GM21360 (cell line): Measurements from ENCODE around the gene DEPDC5.
"Not testable (repeated sequence)": the region's sequence is repeated elsewhere in the genome, so short reads cannot be mapped to it uniquely, and the experiment has no call there.

Source experiments
- ATAC-seq: cut with Tn5 transposase; IDR thresholded peaks from one replicate; pipeline ENCODE4 v1.9.1; 2021; ENCODE audit warnings: mild to moderate bottlenecking, moderate library complexity; ENCODE audit not compliant: unreplicated experiment

DEPDC5 gene

DNA sequence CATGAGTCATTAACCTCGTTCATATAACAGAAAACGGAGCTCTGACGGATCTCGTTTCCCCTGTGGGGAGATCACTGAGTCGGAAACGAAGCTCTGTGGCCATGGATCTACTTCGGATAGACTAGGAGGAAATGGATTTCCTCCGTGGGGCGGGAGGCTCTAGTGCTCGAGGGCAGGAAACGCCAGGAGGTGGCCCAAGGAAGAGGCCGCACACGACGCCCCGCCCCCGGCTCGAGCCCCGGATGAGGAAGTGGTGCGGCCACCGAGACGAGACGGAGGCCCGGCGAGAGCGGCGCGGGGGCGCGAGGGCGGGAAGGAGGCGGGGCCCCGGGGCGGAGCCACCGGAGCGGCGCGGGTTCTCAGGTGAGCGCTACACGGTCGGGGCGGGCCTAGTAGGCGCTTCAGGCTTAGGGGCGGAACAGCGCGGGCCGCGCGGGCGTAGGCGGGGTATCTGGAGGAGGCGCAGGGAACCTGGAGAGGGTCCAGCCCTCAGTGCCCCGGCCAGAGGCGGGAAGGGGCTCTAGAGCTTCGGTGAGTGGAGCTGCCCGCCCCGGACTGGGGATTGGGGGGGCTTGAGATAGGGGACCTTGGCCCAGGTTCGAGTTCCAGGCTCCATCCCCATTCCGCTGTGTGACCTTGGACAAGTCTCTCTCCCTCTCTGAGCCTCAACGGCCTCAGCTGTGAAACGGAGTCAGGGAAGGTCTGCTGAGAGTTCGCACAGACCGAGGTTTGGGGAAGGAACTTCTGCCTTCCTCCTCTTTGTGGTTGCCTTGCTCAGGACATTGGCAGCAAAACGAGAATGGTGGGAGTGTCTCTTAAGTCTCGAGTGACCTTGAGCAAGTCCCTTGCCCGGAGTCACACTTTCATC lies at the start of gene DEPDC5:
Gene DEPDC5 (plus strand): TSS at position 386 of the 868 bp plus-strand sequence. CDS start 903 bp downstream, outside the sequence.
- ATAC-seq: peak; percentile 58

DNA sequence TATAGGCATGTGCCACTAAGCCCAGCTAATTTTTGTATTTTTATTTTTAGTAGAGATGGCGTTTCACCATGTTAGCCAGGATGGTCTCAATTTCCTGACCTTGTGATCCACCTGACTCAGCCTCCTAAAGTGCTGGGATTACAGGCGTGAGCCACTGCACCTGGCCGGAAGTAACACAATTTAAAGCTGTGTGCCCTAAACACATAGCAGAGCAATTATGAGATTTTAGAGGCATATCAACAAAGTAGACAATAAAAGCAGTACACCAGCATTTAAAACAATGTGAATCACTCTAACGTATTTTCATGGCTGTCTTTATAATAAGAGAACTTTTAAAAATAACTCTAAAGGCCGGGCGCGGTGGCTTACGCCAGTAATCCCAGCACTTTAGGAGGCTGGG lies 46.3 kb upstream of the DEPDC5 start:
- ATAC-seq: no peak

DNA sequence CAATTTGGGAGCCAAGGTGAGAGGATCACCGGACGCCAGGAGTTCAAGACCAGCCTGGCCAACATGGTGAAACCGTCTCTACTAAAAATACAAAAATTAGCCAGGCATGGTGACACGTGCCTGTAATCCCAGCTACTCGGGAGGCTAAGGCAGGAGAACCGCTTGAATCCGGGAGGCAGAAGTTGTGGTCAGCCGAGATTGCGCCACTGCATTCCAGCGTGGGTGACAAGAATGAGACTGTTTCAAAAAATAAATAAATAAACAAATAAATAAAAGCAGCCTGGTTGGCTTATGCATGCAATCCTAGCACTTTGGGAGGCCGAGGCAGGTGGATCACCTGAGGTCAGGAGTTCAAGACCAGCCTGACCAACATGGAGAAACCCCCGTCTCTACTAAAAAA lies 42.6 kb upstream of the DEPDC5 start:
- ATAC-seq: not testable (repeated sequence)

DNA sequence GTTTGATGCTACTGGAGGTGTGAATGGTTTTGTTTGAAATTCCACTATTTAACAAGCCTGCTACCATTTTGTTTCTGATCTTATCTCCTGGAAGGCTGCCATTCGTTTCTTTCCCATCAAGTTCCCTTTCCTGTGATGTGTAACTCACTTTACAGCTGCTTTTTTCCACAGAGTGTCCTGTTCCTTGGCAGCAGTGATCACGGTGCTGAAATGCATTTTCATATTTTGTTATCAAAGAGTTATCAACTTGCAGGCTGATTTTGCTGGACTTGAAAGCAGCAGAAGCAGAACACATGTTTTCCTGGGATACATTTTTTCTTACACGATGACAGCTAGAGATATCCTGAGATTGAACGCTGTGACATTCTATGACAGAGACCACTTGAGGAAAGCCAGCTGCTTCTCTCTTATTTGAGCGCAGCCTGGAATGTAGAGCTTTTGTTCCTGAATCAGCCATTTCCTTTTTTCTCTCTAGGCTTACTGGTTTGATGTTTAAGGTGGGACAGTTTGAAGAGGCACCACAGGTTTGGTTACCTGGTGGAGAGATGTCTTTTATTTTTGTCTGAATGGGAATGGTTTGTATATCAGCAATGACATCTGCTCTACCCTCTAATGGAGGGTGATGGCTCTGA lies 38.6 kb upstream of the DEPDC5 start:
- no peak for ATAC-seq

DNA sequence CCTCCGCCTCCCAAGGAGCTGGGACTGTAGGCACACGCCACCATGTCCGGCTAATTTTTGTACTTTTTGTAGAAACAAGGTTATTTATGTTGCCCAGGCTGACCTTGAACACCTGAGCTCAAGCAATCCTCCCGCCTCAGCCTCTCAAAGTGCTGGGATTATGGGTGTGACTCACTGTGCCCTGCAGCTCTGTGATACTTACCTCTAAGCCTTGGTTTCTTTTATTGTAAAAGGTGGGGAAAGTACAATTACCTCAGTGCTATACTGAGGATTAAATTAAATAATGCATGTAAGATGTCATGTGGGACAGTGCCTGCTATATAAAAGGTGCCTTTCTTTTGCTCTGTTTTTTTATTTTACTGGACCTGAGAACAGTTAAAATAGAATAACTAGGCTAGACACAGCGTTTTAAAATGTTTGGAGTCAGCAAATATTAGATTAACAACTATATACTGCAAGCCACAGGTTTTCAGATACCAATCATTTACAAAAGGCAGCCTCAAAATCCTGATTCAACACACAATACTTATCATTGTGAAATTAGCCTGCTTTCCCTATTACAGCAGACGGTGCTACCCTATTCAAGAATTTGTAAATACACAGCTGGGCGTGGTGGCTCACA lies 33.9 kb upstream of the DEPDC5 start:
- no peak for ATAC-seq

DNA sequence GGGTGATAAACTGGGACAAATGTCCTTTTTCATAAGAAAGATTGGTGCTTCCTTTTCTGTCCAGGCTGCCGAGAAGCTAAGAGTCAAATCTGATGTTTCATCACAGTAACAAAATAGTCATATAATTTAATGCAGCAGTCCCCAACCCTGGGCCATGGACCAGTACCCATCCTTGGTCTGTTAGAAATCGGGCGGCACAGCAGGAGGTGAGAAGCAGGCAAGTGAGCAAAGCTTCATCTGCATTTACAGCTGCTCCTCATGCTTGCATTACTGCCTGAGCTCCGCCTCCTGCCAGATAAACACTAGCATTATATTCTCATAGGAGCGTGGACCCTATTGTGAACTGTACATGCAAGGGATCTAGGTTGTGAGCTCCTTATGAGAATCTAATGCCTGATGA lies 30.1 kb upstream of the DEPDC5 start:
- no peak for ATAC-seq

DNA sequence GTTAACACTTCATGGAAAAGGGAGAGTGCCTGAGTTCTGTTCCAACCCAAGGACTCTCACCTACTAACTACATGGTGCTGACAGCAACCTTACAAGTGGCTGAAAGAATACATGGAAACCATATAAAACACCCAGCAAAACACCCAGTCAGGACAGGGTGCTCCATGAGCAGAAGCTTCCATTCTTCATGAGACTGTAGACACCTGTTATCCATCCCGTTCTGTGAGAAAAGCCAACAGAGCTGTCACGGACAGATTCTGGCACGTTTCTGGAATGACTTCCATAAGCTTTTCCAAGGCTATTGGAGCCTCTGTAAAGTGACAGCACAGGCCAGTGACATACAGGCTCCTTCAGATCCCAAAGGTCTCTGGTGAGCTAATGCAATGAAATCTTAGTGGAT lies 27.1 kb upstream of the DEPDC5 start:
- ATAC-seq: no peak

DNA sequence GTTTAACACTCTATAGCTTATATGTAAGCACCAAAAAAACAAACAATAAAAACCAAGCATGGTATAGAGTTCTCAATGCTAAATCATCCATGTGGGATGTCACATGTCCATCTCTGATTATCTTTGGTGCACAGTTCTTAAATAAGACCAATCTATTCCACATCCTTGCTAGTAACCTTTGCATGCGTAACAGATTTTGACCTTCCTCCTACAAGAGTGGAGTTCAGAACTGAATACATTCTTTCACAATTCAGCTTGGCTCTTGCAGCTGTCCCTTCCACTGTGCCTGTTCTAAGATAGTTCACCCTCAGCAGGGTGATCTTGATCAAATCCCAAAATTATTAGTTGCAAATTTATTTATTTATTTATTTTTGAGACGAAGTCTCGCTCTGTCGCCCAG lies 25.0 kb upstream of the DEPDC5 start:
- no peak for ATAC-seq

DNA sequence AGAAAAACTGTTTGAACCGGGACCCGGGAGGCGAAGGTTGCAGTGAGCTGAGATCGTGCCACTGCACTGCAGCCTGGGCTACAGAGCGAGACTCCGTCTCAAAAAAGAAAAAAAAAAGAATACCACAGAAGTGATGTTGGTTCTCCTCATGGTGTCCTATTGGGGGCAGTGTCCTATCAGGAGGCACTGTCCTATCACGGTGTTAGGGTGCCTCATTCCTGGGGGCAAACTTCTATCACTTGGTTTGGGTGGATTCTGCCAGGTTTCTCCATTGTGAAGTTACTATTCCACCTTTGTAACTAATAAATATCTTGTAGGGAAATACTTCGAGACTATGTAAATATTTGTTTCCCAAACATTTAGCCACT lies 23.5 kb upstream of the DEPDC5 start:
- no peak for ATAC-seq

DNA sequence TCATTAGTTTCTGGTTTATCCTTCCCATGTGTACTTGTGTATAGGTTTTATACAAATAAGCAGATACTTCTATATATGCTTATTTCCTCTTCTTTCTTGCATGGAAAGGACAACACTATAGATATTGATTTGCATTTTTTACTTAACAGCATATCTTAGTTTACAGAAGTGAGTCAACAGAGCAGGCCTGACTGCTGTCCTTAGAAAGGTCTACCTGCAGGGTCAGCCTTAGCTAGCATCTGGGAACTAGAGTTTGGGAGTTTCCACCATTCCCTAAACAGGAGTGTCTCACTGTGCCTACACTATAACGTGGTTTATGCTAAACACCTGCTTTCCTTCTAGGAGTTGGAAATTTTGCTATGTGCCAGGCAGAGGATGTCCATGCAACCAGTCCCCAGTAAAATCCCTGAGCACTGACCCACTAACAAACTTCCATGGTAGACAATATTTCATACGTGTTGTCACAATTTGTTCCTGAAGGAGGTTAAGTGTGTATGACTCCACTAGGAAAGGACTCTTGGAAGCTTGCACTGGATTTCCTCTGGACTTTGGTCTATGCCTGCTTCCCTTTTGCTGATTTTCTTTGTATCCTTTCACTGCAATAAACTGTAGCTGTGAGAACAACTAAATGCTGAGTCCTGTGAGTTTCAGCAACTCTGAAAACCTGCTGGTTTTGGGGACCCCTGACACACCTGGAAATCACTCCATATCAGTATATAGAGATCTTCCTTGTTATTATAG lies 21.6 kb upstream of the DEPDC5 start:
- no peak for ATAC-seq

DNA sequence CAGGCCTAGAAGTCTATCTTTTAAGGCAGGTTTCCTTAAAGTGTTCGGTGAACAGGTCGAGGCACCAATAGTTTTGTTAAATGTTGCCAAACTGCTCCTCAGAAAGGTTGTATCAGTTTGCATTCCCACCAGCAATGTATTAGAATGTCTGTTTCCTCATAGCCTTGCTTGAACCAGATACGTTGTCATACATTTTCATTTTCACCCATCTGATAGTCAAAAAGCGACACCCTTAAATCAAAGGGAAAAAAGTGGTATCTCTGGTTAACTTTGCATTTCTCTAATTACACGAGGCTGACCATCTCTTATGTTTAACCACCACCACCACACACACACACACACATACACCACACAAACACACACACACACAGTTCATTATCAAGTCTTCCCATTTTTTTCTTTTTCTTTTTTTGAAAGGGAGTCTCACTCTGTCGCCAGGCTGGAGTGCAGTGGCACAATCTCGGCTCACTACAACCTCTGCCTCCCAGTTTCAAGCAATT lies 20.2 kb upstream of the DEPDC5 start:
- ATAC-seq: no peak

DNA sequence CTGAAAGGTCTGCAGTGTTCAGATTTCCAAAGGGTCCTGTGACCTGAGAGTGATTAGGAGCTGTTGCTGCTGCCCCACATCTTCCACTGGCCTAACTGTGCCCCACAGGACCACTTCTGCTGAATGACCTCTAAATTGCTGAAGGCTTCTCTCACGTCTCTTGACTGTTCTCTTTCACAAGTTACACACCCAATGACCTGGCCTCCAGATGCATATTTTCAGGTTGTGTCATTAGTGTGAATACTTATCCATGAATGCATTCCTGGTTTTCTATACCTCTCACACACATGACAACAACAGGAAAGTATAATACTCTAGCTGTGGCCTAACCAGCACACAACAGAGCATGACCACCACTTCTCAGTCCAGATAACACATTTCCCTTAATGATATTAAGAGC lies 19.3 kb upstream of the DEPDC5 start:
- no peak for ATAC-seq

DNA sequence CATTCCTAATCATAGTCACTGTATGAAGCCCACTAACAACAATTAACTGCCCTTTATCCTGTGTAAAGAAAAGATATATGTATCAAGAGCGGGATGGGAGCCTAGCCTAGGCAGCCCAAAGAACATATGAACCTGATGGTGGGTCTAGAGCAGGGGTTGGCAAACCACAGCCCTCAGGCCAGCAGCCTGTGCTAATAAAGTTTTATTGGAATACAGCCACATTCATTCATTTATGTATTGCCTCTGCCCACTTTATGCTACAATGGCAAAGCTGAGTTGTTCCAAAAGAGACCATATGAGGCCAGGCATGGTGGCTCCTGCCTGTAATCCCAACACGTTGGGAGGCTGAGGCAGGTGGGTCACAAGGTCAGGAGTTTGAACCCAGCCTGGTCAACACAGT lies 17.4 kb upstream of the DEPDC5 start:
- ATAC-seq: no peak

DNA sequence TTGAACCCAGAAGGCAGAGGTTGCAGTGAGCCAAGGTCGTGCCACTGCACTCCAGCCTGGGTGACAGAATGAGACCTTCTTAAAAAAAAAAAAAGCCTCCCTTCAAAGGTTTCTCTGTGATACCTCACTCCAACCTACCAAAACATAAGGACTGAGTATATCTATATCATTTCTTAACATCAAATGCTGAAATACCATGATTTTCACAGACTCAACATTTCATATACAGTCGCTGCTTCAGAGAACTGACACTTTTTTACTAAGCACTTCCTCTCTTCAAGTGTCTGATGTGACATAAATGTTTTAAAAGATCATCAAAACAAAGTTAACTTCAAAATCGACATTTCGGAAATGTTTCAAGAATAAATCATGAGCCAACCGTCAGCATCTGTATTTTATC lies 15.9 kb upstream of the DEPDC5 start:
- ATAC-seq: no peak

DNA sequence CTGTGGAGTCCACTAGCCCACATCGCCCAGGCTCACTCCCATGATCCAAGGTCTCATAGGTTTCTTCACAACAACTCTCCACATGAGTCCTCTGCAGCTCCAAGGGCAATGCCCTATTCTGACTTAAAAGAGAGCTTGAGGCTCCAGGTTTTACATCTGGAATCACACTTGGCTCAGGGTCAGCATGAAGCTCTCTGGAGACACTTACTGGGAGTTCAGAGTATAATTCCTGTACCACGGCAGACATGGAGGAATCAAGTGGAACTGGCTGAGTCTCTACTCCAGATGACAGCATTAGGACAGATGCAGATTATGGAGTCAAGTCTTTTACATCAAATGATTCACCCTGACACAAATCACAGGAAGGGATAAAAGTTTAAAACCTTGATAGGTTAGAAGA lies 15.3 kb upstream of the DEPDC5 start:
- ATAC-seq: no peak

DNA sequence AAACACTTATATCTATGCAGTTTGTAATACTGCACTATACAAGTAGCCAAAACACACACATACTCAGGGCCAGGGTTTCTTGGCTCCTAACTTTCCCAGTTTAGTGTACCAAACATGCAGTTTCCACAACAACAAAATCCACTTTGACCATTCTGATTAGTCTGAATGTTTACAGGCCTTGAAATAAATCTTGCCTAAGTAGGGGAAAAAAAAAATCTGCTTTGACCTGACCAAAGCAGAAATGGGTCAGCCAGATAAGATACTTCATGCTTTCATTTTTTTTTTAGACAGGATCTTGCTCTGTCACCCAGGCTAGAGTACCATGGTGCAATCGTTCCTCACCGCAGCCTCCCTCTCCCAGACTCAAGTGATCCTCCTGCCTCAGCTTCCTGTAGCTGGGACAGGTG lies 14.0 kb upstream of the DEPDC5 start:
- no peak for ATAC-seq

DNA sequence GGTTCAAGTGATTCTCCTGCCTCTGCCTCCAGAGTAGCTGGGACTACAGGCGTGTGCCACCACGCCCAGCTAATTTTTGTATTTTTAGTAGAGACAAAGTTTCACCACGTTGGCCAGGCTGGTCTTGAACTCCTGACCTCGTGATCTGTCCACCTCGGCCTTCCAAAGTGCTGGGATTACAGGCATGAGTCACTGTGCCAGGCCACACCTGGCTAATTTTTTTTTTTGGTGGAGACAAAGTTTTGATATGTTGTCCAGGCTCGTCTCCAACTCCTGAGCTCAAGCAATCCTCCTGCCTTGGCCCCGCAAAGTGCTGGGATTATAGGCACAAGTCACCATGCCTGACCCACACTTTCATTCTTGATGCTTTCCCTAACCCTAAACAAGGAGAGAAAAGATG lies 13.5 kb upstream of the DEPDC5 start:
- ATAC-seq: not testable (repeated sequence)

DNA sequence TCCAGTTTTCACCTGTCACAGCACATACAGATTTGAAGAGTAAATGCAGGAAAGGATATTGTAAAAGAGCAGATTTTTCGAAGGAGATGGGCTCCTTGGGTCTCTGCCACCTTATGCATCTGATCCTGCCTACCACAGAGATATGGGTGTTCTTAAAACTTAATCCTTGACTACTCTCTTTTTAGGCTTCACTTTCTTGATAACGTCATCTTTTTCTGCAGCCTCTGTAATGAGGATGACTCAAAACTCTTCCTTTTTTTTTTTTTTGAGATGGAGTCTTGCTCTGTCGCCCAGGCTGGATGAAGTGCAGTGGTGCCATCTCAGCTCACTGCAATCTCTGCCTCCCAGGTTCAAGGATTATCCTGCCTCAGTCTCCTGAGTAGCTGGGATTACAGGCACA lies 11.7 kb upstream of the DEPDC5 start:
- no peak for ATAC-seq

DNA sequence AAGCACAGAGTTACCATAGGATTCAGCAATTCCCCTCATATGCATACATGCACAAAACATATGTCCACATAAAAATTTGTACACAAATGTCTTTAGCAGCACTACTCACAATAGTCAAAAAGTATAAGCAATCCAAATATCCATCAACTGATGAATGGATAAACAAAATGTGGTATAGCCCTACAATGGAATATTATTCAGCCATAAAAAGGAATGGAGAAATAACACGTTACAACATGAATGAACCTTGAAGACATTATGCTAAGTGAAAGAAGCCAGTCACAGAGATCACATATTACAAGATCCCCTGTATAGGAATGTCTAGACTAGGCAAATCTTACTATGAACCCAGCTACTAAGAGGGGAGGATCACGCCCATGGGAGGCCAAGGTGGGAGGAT lies 11.1 kb upstream of the DEPDC5 start:
- ATAC-seq: no peak

DNA sequence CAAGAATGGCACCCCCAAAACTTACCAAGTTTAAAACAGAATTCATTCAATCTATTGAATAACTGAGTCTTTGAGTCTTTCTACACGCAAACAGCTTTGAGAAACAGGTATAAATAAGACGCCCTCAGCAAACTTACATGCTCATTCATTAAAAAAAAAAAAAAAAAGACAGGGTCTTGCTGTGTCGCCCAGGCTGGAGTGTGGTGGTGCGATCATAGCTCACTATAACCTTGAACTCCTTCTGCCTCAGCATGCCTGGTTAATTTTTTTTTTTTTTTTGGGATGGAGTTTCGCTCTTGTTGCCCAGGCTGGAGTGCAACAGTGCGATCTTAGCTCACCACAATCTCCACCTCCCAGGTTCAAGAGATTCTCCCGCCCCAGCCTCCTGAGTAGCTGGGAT lies 9.9 kb upstream of the DEPDC5 start:
- ATAC-seq: no peak

DNA sequence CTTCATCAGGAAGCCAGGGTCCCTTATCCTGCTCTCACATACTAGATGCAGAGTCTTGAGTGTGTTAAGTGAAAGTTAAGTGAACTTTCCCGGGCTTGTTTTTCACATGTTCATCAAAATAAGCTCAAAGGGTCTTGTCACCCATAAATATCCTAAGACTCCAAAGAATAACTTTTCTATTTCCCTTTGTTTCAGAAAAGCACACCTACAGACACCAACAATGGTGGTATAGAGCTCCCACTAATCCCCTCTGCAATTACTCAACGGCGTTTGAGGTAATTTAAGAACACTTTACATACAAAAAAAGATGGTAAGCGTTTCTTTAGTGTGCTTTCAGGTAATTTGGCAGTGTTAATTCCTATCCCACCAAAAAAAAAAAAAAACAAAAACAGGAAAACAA lies 6.4 kb upstream of the DEPDC5 start:
- ATAC-seq: no peak
